GM23338 (cell line): ENCODE results near the gene RGPD8.

Source experiments
- CREB1 ChIP-seq: fragments of 250-450 bp; sonication (Bioruptor Pico); IDR thresholded peaks from 2 replicates; pipeline ENCODE4 v1.5.0; 2020; ENCODE audit warnings: low read depth, mild to moderate bottlenecking, moderate library complexity
- CTCF ChIP-seq, 2 experiments: fragments of 200-600 bp in 1 of 2; sonication (generic) in 1 of 2; conservative IDR thresholded peaks; 2 replicates each; pipeline versions ENCODE4 v1.5.1 to v1.6.1; 2016 to 2017; ENCODE audit warnings: antibody characterized with exemption in 2 of 2, low read depth in 2 of 2, mild to moderate bottlenecking in 2 of 2, moderate library complexity in 1 of 2
- EZH2 ChIP-seq: fragments of 200-600 bp; sonication (generic); IDR thresholded peaks from one replicate; pipeline ENCODE4 v1.8.0; 2017; ENCODE audit warnings: antibody characterized with exemption, mild to moderate bottlenecking, low read depth; ENCODE audit not compliant: unreplicated experiment
- EZH2phosphoT487 ChIP-seq: fragments of 200-600 bp; sonication (generic); IDR thresholded peaks from one replicate; pipeline ENCODE4 v1.8.1; 2018; ENCODE audit warnings: antibody characterized with exemption; ENCODE audit not compliant: unreplicated experiment
- POLR2AphosphoS5 ChIP-seq: IDR thresholded peaks from 2 replicates; pipeline ENCODE4 v1.6.1; 2016; ENCODE audit warnings: antibody characterized with exemption, low read depth
- REST ChIP-seq: IDR thresholded peaks from one replicate; pipeline ENCODE4 v1.6.1; 2018; ENCODE audit warnings: antibody characterized with exemption; ENCODE audit not compliant: unreplicated experiment

DNA sequence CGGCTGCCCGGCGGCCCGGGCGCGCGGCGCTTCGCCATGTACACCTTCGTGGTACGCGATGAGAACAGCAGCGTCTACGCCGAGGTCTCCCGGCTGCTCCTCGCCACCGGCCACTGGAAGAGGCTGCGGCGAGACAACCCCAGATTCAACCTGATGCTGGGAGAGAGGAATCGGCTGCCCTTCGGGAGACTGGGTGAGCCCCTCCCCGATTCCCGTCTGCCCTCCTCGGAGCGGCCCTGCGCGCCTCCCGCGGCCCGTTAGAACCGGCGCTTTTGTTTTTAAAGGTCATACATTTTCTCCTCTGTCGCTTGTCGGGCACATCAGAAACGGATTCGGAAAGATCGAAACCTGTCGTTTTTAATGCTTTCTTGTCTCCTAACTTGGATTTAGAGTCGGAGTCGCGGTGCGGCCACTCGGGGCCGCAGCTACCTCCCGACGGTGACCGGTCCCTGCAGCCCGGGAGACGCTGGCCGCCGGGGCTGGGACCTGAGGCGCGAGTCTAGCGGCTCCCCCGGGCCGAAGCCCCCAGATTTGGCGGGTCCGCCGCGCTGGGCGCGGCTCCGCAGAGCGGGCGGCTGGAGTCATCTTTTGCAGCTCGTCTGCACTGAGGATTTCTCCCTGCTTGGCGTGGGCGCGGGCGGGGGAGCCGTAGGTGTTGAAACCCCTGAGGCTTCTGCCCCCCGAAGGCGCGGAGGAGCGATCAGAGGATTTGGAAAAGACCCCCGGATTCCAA, 49.0 kb upstream of the RGPD8 start:
- TF ChIP-seq POLR2AphosphoS5 (no peak), EZH2phosphoT487 (no peak), CTCF (conservative IDR thresholded peaks at IDR 0.05; ENCODE audit: low read depth in 2 of 2) (no peak), EZH2 (peak; percentile 58), CREB1 (no peak), REST (no peak)
